Panc1 (cell line): Measurements from ENCODE around the gene CCDC187.
A peak's percentile ranks its signal among the peaks of the same experiment; 100 is the strongest.

ENCODE experiments used
- TCF7L2 ChIP-seq: IDR thresholded peaks from 2 replicates; pipeline ENCODE4 v1.6.1; 2011; ENCODE audit warnings: mild to moderate bottlenecking, low read depth, low read length, inconsistent platforms
- TF ChIP-seq, protein P1 (sequence below): fragments of 450-650 bp; IDR thresholded peaks from 2 replicates; pipeline ENCODE4 v1.5.1; 2017; ENCODE audit warnings: mild to moderate bottlenecking
- TF ChIP-seq, protein P2 (sequence below), 2 experiments: IDR thresholded peaks; 2 replicates each; pipeline ENCODE4 v1.6.1; 2011 to 2012; ENCODE audit warnings: low read depth in 2 of 2, control low read depth in 1 of 2, low read length in 1 of 2, mild to moderate bottlenecking in 1 of 2, moderate library complexity in 1 of 2; ENCODE audit not compliant: insufficient read depth in 1 of 2

DNA sequence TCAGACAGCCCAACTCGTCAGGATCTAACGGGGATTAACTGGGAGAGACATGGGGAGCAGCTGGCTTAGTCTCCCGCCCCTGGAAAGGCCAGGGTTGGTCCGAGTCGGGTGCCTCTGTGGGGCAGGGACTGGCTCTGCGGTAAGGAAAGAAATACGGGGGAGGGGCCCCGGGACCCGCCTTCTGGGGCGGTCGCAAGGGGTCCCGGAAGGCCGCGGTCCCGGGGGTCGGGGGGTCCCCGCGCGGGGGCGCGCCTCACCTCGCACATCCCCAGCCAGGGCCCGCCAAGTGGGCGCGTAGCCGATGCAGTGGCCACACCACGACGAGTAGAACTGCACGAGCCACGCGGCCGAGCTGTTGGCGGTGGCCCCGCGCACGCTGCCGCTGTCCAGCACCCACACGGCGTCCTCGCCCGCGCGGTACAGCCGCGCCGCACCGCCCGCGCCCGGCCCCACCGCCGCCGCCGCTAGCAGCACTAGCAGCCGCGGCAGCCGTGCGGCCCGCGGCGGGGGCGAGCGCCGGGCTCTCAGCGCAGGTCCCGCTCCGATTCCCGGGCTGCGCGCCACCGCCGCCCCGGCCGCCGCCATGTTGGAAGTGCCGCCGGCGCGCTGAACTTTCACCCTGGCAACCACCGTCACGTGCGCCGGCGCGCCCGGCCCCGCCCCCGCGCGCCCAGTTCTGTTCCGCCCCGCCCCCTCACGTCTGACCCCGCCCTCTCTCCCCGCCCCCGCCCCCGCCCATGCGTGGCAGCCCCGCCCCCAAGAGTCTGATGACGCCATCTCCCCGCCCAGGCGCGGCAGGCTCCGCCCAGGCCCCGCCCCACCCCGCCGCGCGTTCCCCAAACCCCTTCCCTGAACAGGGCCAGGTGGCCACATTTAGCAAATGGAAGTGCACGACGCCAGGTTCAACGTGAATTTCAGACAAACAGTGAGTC is 58.4 kb downstream of the CCDC187 start, which contains the start of gene QSOX2:
- TF ChIP-seq, protein P1, sequence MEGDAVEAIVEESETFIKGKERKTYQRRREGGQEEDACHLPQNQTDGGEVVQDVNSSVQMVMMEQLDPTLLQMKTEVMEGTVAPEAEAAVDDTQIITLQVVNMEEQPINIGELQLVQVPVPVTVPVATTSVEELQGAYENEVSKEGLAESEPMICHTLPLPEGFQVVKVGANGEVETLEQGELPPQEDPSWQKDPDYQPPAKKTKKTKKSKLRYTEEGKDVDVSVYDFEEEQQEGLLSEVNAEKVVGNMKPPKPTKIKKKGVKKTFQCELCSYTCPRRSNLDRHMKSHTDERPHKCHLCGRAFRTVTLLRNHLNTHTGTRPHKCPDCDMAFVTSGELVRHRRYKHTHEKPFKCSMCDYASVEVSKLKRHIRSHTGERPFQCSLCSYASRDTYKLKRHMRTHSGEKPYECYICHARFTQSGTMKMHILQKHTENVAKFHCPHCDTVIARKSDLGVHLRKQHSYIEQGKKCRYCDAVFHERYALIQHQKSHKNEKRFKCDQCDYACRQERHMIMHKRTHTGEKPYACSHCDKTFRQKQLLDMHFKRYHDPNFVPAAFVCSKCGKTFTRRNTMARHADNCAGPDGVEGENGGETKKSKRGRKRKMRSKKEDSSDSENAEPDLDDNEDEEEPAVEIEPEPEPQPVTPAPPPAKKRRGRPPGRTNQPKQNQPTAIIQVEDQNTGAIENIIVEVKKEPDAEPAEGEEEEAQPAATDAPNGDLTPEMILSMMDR: no peak
- no peak for TF ChIP-seq TCF7L2
- TF ChIP-seq, protein P2, sequence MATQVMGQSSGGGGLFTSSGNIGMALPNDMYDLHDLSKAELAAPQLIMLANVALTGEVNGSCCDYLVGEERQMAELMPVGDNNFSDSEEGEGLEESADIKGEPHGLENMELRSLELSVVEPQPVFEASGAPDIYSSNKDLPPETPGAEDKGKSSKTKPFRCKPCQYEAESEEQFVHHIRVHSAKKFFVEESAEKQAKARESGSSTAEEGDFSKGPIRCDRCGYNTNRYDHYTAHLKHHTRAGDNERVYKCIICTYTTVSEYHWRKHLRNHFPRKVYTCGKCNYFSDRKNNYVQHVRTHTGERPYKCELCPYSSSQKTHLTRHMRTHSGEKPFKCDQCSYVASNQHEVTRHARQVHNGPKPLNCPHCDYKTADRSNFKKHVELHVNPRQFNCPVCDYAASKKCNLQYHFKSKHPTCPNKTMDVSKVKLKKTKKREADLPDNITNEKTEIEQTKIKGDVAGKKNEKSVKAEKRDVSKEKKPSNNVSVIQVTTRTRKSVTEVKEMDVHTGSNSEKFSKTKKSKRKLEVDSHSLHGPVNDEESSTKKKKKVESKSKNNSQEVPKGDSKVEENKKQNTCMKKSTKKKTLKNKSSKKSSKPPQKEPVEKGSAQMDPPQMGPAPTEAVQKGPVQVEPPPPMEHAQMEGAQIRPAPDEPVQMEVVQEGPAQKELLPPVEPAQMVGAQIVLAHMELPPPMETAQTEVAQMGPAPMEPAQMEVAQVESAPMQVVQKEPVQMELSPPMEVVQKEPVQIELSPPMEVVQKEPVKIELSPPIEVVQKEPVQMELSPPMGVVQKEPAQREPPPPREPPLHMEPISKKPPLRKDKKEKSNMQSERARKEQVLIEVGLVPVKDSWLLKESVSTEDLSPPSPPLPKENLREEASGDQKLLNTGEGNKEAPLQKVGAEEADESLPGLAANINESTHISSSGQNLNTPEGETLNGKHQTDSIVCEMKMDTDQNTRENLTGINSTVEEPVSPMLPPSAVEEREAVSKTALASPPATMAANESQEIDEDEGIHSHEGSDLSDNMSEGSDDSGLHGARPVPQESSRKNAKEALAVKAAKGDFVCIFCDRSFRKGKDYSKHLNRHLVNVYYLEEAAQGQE (IDR thresholded peaks at IDR 0.05; ENCODE audit: insufficient read depth in 1 of 2, low read depth in 2 of 2, low read length in 1 of 2): peak; percentile 65 to 87; a peak in 3 of 4 replicates
